Suprapubic skin (tissue), 4 donors: ENCODE data around the gene TBX4. TPM values are rescaled to one million over a fixed set of nuclear protein-coding genes. Genes with fewer than 3 reads are reported as not detected.

Source experiments
- DNase-seq, 2 donors: peaks; one replicate each; pipeline ENCODE4 v3.0.0-alpha.2; 2019; ENCODE audit warnings: low spot score in 2 of 2
- H3K27ac ChIP-seq: fragments of 200-600 bp; sonication (generic); one replicate; pipeline ENCODE4 v1.5.1; 2019
- H3K27me3 ChIP-seq: fragments of 200-600 bp; sonication (generic); one replicate; pipeline ENCODE4 v1.5.1; 2019
- H3K36me3 ChIP-seq: fragments of 200-600 bp; sonication (generic); one replicate; pipeline ENCODE4 v1.5.1; 2019
- H3K4me1 ChIP-seq: fragments of 200-600 bp; sonication (generic); one replicate; pipeline ENCODE4 v1.5.1; 2019
- H3K4me3 ChIP-seq: fragments of 200-600 bp; sonication (generic); one replicate; pipeline ENCODE4 v1.5.1; 2019; ENCODE audit warnings: mild to moderate bottlenecking
- H3K9me3 ChIP-seq: fragments of 200-600 bp; sonication (generic); one replicate; pipeline ENCODE4 v1.5.1; 2019
- CTCF ChIP-seq, 2 donors: fragments of 200-600 bp in 1 of 2; fragments of 450-650 bp in 1 of 2; sonication (generic) in 1 of 2; IDR thresholded peaks; one replicate each; pipeline ENCODE4 v1.5.1; 2016 to 2019; ENCODE audit warnings: antibody characterized with exemption in 2 of 2, mild to moderate bottlenecking in 1 of 2, moderate library complexity in 1 of 2
- EP300 ChIP-seq: sonication (generic); formaldehyde crosslinking; IDR thresholded peaks from one replicate; pipeline ENCODE4 v1.6.1; 2017; ENCODE audit warnings: antibody characterized with exemption
- POLR2A ChIP-seq, 2 donors: fragments of 450-650 bp; IDR thresholded peaks; one replicate each; pipeline ENCODE4 v1.6.1; 2017; ENCODE audit warnings: antibody characterized with exemption in 2 of 2, mild to moderate bottlenecking in 2 of 2, moderate library complexity in 2 of 2
- POLR2AphosphoS5 ChIP-seq, 3 donors: sonication (generic); formaldehyde crosslinking; IDR thresholded peaks; one replicate each; pipeline ENCODE4 v1.6.1; 2017; ENCODE audit warnings: antibody characterized with exemption in 3 of 3
- WGBS: methylation state at CpG from one replicate; pipeline ENCODE4 v1.1.5; 2018; 5-methylcytosine and 5-hydroxymethylcytosine counted together
- total RNA-seq, 4 donors: library from RNA; depleted of rRNA; stranded (reverse); fragments of >200 nt; gene quantifications; one replicate each; pipeline ENCODE4 v1.1.0, GENCODE V29; 2016

TBX4 gene
- total RNA-seq, 4 donors from 2014 or later = 0.30 to 0.56 TPM; not detected in 2

GRCh38 chr17:61462719-61463315 lies 10.6 kb downstream of the TBX4 start:
- peak in 1 of 2 donors; percentile 55 for DNase-seq
- no peak overlapping the region for H3K4me3 ChIP-seq
- WGBS = 60% methylated on average over 10 of the region's 10 CpGs
- no peak overlapping the region for H3K27ac ChIP-seq
- no peaks in the 10 kb centered on the region for H3K9me3 ChIP-seq
- peaks cover 10% of the 10 kb centered on the region for H3K4me1 ChIP-seq
- peaks cover 66% of the 10 kb centered on the region for H3K27me3 ChIP-seq
- TF ChIP-seq CTCF (IDR thresholded peaks at IDR 0.05) = no peak
- TF ChIP-seq EP300 = no peak
- TF ChIP-seq POLR2A (IDR thresholded peaks at IDR 0.05) = no peak
- TF ChIP-seq POLR2AphosphoS5 (IDR thresholded peaks at IDR 0.05) = no peak
- no peaks in the 10 kb centered on the region for H3K36me3 ChIP-seq

GRCh38 chr17:61463316-61464129 lies 11.3 kb downstream of the TBX4 start:
- DNase-seq = peak in 1 of 2 donors; percentile 71
- Histone ChIP-seq H3K36me3 (no peaks in the 10 kb centered on the region), H3K9me3 (no peaks in the 10 kb centered on the region), H3K27me3 (peaks cover 59% of the 10 kb centered on the region), H3K4me1 (peaks cover 14% of the 10 kb centered on the region), H3K27ac (no peak overlapping the region), H3K4me3 (no peak overlapping the region)
- TF ChIP-seq POLR2A (IDR thresholded peaks at IDR 0.05) (no peak), CTCF (IDR thresholded peaks at IDR 0.05) (no peak), POLR2AphosphoS5 (IDR thresholded peaks at IDR 0.05) (no peak), EP300 (no peak)
- WGBS = 90% methylated on average over 9 of the region's 12 CpGs

GRCh38 chr17:61464130-61464842 lies 12.1 kb downstream of the TBX4 start:
- peaks cover 14% of the 10 kb centered on the region for H3K4me1 ChIP-seq
- no peaks in the 10 kb centered on the region for H3K9me3 ChIP-seq
- DNase-seq = peak; percentile 49 to 69
- no peaks in the 10 kb centered on the region for H3K36me3 ChIP-seq
- H3K27ac ChIP-seq = no peak overlapping the region
- TF ChIP-seq POLR2A (IDR thresholded peaks at IDR 0.05) (no peak), EP300 (no peak), POLR2AphosphoS5 (IDR thresholded peaks at IDR 0.05) (no peak), CTCF (IDR thresholded peaks at IDR 0.05) (no peak)
- WGBS = 92% methylated on average over 20 of the region's 21 CpGs
- H3K4me3 ChIP-seq = no peak overlapping the region
- H3K27me3 ChIP-seq = peaks cover 53% of the 10 kb centered on the region

GRCh38 chr17:61464843-61465180 lies 12.6 kb downstream of the TBX4 start:
- Histone ChIP-seq H3K27me3 (peaks cover 47% of the 10 kb centered on the region), H3K27ac (no peak overlapping the region)

More at GRCh38 chr17:61464843-61465180, 12.6 kb downstream of the TBX4 start:
- TF ChIP-seq CTCF (IDR thresholded peaks at IDR 0.05) (no peak), EP300 (no peak), POLR2AphosphoS5 (IDR thresholded peaks at IDR 0.05) (no peak), POLR2A (IDR thresholded peaks at IDR 0.05) (no peak)
- DNase-seq = peak in 1 of 2 donors; percentile 23
- peaks cover 14% of the 10 kb centered on the region for H3K4me1 ChIP-seq
- H3K9me3 ChIP-seq = no peaks in the 10 kb centered on the region
- H3K36me3 ChIP-seq = no peaks in the 10 kb centered on the region
- no peak overlapping the region for H3K4me3 ChIP-seq
- 62% methylated on average over 3 of the region's 3 CpGs for WGBS
